SU-DHL-6 (cell line): ENCODE data around the gene TGM2.

Experiments used
- H2AFZ ChIP-seq: fragments of 200-600 bp; sonication (generic); 2 replicates; pipeline ENCODE4 v1.6.1; 2014; ENCODE audit warnings: low read depth, mild to moderate bottlenecking, moderate library complexity, mixed read lengths, antibody characterized with exemption, low read length; ENCODE audit not compliant: severe bottlenecking
- H3F3A ChIP-seq: fragments of 200-600 bp; shearing (Covaris generic); 2 replicates; pipeline ENCODE4 v1.6.0; 2016; ENCODE audit warnings: antibody characterized with exemption, mild to moderate bottlenecking; ENCODE audit not compliant: insufficient read depth
- H3K27ac ChIP-seq: fragments of 200-600 bp; sonication (generic); 2 replicates; pipeline ENCODE4 v1.5.1; 2016; ENCODE audit warnings: low read depth, mild to moderate bottlenecking, low read length, moderate library complexity, mixed read lengths
- H3K27me3 ChIP-seq: fragments of 200-600 bp; sonication (generic), shearing (Covaris generic); 2 replicates; pipeline ENCODE4 v1.6.0; 2014; ENCODE audit warnings: mild to moderate bottlenecking, low read length
- H3K36me3 ChIP-seq: fragments of 200-600 bp; sonication (generic); 2 replicates; pipeline ENCODE4 v1.6.1; 2014; ENCODE audit warnings: mild to moderate bottlenecking, low read length, mixed read lengths
- H3K4me2 ChIP-seq: fragments of 300-600, 200-600 bp; shearing (Covaris generic), sonication (generic); 2 replicates; pipeline ENCODE4 v1.6.0; 2014; ENCODE audit warnings: low read length, low read depth, mild to moderate bottlenecking; ENCODE audit not compliant: poor library complexity, severe bottlenecking
- H3K4me3 ChIP-seq: fragments of 200-600 bp; sonication (generic); 2 replicates; pipeline ENCODE4 v1.5.1; 2014; ENCODE audit warnings: antibody characterized with exemption, low read length, mild to moderate bottlenecking, mixed read lengths; ENCODE audit not compliant: insufficient read depth, poor library complexity, severe bottlenecking
- H3K79me2 ChIP-seq: fragments of 200-600 bp; sonication (generic); 2 replicates; pipeline ENCODE4 v1.6.1; 2014; ENCODE audit warnings: mild to moderate bottlenecking, low read length, moderate library complexity; ENCODE audit not compliant: insufficient read depth
- H3K9ac ChIP-seq: fragments of 200-600 bp; sonication (generic); 2 replicates; pipeline ENCODE4 v1.7.0; 2014; ENCODE audit warnings: mild to moderate bottlenecking, low read length
- H3K9me2 ChIP-seq: fragments of 200-600 bp; sonication (generic); replicated peaks from 2 replicates; pipeline ENCODE4 v1.6.1; 2014; ENCODE audit warnings: low read length; ENCODE audit not compliant: insufficient read depth
- H3K9me3 ChIP-seq: fragments of 200-600 bp; sonication (generic); 2 replicates; pipeline ENCODE4 v1.6.1; 2014; ENCODE audit warnings: low read length, mixed read lengths; ENCODE audit not compliant: insufficient read depth
- H4K20me1 ChIP-seq: fragments of 200-600 bp; sonication (generic); 2 replicates; pipeline ENCODE4 v1.6.1; 2014; ENCODE audit warnings: low read depth, mild to moderate bottlenecking, antibody characterized with exemption, low read length, moderate library complexity, mixed read lengths
- CTCF ChIP-seq: fragments of 200-600 bp; sonication (generic); IDR thresholded peaks from one replicate; pipeline ENCODE4 v1.5.1; 2017; ENCODE audit warnings: antibody characterized with exemption, mild to moderate bottlenecking, low read length, moderate library complexity; ENCODE audit not compliant: insufficient read depth, poor library complexity, severe bottlenecking
- EZH2phosphoT487 ChIP-seq: fragments of 200-600 bp; sonication (generic), shearing (Covaris generic); conservative IDR thresholded peaks from 2 replicates; pipeline ENCODE4 v1.6.1; 2018; ENCODE audit warnings: mild to moderate bottlenecking, antibody characterized with exemption, low read length, moderate library complexity, mixed read lengths

The TGM2 gene

GRCh38 chr20:38137441-38138037, 27.5 kb downstream of the TGM2 start:
- Histone ChIP-seq H3K27me3 (no peaks in the 10 kb centered on the region), H3F3A (no peaks in the 10 kb centered on the region), H3K4me3 (no peak overlapping the region), H3K9ac (no peak overlapping the region), H3K9me2 (no peaks in the 10 kb centered on the region), H3K36me3 (no peaks in the 10 kb centered on the region), H2AFZ (no peak overlapping the region), H3K4me2 (no peak overlapping the region), H3K79me2 (no peaks in the 10 kb centered on the region), H3K9me3 (no peaks in the 10 kb centered on the region), H4K20me1 (no peaks in the 10 kb centered on the region), H3K27ac (no peak overlapping the region)
- TF ChIP-seq EZH2phosphoT487 (no peak), CTCF (no peak)

- Histone ChIP-seq H3K9me2 (no peaks in the 10 kb centered on the region), H3K36me3 (no peaks in the 10 kb centered on the region), H3F3A (no peaks in the 10 kb centered on the region), H3K4me2 (no peak overlapping the region), H3K9ac (no peak overlapping the region), H3K9me3 (no peaks in the 10 kb centered on the region), H2AFZ (no peak overlapping the region), H3K79me2 (no peaks in the 10 kb centered on the region), H4K20me1 (no peaks in the 10 kb centered on the region), H3K27me3 (no peaks in the 10 kb centered on the region), H3K27ac (no peak overlapping the region), H3K4me3 (no peak overlapping the region)
- TF ChIP-seq EZH2phosphoT487 (no peak), CTCF (no peak)
Measured at GRCh38 chr20:38136421-38137245, 28.4 kb downstream of the TGM2 start.

- Histone ChIP-seq H2AFZ (no peak overlapping the region), H3K79me2 (no peaks in the 10 kb centered on the region), H3K9me2 (no peaks in the 10 kb centered on the region), H3K27ac (no peak overlapping the region), H3F3A (no peaks in the 10 kb centered on the region), H3K36me3 (no peaks in the 10 kb centered on the region), H3K9ac (no peak overlapping the region), H3K4me3 (no peak overlapping the region), H4K20me1 (no peaks in the 10 kb centered on the region), H3K27me3 (no peaks in the 10 kb centered on the region), H3K9me3 (no peaks in the 10 kb centered on the region), H3K4me2 (no peak overlapping the region)
- TF ChIP-seq EZH2phosphoT487: no peak
- no peak for TF ChIP-seq CTCF
Measured at GRCh38 chr20:38135651-38136420, 29.2 kb downstream of the TGM2 start.
